HG03354 (cell line): ENCODE data around the gene OBI1.
"Not testable (repeated sequence)": the region's sequence is repeated elsewhere in the genome, so short reads cannot be mapped to it uniquely, and the experiment has no call there.

Source experiments
- ATAC-seq: cut with Tn5 transposase; IDR thresholded peaks from one replicate; pipeline ENCODE4 v1.9.1; 2021; ENCODE audit warnings: mild to moderate bottlenecking; ENCODE audit not compliant: unreplicated experiment, poor library complexity, severe bottlenecking

Gene OBI1

DNA sequence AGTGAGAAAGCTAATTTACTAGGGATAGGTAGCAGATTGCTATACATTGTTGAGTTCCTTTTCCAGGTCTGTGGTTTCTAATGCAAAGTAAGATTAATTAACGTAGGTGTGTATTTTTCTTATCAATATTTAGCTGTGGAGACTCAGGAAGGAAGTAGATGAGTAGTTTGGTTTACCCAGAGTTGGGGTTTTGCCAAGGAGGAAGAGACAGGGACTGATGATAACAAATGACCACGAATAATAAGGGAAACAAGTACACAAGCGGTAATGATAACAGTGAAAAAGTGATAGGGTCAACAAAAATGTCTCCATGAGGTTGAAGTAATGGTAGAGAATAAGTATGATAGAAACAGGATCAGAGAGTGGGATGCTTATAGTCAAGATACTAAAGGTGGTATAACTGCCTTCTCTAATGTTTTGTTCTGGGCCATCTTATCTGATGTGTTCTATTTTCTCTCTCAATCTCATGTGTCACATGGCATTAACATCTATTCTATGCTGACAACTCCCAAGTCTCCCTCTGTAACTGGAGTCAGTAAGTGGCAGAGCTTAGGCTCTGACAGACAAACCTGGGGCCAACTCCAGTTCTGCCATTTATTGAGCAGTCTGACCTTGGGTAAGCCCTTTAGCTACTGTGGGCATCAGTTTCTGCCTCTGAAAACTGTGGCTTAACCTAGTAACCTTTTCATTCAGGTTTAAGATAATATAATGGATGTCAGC lies 8.8 kb downstream of the OBI1 start:
- ATAC-seq = no peak

DNA sequence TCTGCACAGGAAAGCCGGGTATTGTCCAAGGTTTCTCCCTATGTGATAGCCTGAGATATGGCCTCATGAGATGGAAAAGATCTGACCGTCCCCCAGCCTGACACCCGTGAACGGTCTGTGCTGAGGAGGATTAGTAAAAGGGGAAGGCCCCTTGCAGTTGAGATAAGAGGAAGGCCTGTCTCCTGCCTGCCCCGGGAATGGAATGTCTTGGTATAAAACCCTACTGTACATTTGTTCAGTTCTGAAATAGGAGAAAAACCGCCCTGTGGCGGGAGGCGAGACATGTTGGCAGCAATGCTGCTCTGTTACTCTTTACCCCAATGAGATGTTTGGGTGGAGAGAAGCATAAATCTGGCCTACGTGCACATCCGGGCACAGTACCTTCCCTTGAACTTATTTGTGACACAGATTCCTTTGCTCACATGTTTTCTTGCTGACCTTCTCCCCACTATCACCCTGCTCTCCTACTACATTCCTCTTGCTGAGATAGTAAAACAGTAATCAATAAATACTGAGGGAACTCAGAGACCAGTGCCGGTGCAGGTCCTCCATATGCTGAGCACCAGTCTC lies 11.8 kb downstream of the OBI1 start:
- not testable (repeated sequence) for ATAC-seq

- ATAC-seq = peak; percentile 68
These were observed 20.7 kb downstream of the OBI1 start for GRCh38 chr13:78638216-78638615.

- ATAC-seq = no peak
These were observed 22.5 kb downstream of the OBI1 start for GRCh38 chr13:78636495-78636894.

DNA sequence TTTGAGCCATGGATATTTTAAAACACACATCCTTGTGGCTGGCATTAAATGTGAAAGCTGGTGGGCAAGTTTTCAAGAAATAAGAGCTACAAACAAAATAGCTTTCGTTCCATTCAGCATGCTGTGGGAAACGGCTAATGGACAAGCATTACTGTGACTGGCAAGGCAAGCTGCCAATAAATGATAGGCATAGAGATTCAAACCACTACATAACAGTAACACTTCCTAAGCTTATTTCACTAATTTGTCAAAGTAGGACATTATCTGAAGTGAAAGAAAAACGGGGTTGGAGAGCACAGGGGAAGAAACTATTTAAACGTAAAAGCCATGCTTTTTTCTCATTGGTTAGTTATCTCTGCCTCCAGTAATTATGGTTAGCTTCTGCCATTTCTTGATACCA lies 26.0 kb downstream of the OBI1 start:
- no peak for ATAC-seq

DNA sequence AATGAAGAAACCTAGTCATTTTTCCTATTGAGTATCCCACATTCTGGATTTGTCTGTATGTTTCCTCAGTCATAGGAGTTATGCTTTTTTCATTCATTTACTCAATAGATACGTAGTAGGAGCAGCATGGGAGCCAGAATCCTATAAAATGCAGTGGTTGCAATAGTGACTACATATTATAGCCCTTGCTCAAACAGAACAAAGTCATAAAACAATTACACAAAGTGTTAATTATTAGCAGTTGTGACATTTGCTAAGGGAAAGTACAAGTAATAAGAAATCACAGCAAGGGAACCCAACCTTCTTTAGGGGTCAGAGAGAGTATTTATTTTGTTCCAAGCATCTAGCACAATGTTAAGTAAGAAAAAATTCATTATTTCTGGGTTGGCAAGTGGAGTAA lies 27.9 kb downstream of the OBI1 start:
- ATAC-seq = no peak

DNA sequence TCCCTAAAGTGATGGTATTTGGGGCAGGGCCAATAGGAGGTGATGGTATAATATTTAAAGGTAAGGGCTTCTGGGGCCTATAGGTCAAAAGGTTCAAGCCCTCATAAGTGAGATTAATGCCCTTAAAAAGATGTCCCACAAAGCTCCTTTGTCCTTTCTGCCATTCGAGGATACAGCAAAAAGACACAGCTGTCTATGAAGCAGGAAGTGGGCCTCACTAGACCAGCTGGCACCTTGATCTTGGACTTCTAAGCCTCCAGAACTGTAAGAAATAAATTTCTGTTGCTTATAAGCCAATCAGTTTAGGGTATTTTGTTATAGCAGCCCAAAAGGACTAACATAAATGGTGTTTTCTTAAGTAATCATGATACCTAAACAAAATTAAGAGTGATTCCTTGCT lies 28.4 kb downstream of the OBI1 start:
- ATAC-seq = no peak

DNA sequence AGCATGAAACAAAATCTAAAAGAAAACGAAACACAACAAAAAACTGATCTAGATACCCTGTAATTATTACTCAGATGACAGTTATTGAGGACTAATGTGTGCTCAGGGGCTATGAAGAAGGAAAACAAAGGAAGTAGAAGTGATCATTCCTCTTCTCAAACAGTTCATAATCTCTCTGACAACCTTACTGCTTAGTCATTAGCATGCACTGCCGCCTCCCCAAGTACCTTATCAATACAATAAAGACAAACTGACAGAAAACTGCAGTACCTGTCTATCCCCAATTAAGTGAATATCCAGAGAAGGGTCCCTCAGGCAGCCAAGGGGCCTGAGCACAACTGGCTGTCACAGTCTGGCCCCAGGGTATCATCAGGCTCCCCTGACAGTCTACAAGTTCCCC lies 33.6 kb downstream of the OBI1 start:
- ATAC-seq = no peak

- no peak for ATAC-seq
These were observed 35.8 kb downstream of the OBI1 start for GRCh38 chr13:78623132-78623531.

DNA sequence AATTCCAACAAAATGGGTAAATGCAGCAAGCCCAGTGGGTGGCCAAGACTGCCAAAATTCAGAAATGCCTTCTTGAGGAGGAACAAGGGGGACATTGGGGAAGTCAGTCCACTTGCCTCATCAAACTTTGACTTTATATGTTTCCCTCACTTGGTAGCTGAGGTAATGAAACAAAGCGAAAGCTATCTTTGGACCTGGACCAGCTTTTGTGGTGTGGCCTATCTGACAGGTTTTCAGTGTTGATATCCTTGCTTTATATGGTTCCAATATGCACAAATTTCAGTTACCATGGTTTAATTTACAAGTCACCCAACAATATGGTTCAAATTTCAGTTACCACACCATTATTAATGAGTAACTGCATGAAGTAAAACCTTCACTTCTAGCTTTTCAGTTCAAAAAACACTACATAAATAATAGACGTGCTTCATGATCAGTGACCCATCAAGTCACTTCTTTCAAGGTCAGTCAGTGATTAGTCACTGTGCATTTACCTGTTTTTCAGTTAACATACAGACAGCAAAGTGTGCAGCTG lies 38.0 kb downstream of the OBI1 start:
- no peak for ATAC-seq

- no peak for ATAC-seq
These were observed 40.5 kb downstream of the OBI1 start for GRCh38 chr13:78618411-78618810.

- ATAC-seq = no peak
These were observed 47.9 kb downstream of the OBI1 start for GRCh38 chr13:78611040-78611439.

- no peak for ATAC-seq
These were observed 48.5 kb downstream of the OBI1 start for GRCh38 chr13:78610381-78610883.

GRCh38 chr13:78609464-78610205 lies 49.3 kb downstream of the OBI1 start:
- ATAC-seq = no peak

DNA sequence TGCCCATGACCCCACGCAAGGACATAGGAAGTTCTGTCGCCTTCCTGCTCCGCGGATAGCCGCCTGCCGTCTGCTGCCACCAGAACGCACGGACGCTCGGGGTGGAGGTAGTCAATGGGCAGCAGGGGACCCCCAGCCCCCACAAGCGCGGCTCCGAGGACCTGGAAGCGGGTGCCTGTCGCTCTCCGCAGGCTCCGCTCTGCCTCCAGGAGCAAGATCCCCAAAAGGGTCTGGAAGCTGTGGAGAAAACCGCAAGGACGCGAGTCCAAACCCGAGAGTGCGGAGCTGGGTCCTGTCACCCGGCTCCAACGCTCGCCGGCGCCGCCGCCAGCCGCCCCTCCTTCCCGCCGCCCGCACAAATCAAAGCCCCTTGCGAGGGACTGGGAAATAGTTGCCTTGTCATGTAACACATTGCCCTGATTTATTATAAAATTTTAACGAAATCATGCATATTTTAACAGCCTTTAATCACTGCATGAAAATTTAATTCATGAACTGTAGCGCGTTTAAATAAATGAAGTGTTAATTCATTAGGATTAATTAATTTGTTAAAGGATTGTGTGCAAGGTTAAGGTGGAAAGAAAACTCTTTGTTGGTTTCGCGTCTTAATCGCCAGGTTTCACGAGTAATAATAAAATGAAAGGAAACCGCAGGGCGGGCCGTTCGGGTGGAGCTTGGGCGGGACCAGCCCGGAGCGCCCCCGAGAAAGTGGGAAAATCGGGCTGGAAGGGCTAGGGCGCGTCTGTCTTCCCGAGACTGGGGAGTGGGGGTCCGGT lies 50.1 kb downstream of the OBI1 start:
- no peak for ATAC-seq

- no peak for ATAC-seq
These were observed 50.7 kb downstream of the OBI1 start for GRCh38 chr13:78608252-78608687.

- ATAC-seq = no peak
These were observed 51.3 kb downstream of the OBI1 start for GRCh38 chr13:78607409-78608251.

GRCh38 chr13:78606471-78607408 lies 52.2 kb downstream of the OBI1 start:
- no peak for ATAC-seq
